Measurements from ENCODE around the gene PRDX5. TPM values are rescaled to one million over a fixed set of nuclear protein-coding genes. Genes with fewer than 3 reads are reported as not detected.

PRDX5 gene
- total and polyA plus RNA-seq, 2 donors (not counting 1 experiment from before 2014, with no cell fraction given): 50.4 to 95.5 TPM

- Histone ChIP-seq H3K27ac (ENCODE audit: low read length in 2 of 2) (no peak overlapping the region), H3K27me3 (replicated peaks in 1 of 4; ENCODE audit: control extremely low read depth in 1 of 4, control insufficient read depth in 3 of 4, insufficient read depth in 4 of 4, low read length in 3 of 4) (peaks cover 0 to 84% (median 54%) of the 10 kb centered on the region in 4 experiments), H3K36me3 (replicated peaks in 1 of 2; ENCODE audit: control extremely low read depth in 1 of 2, control insufficient read depth in 1 of 2, extremely low read depth in 1 of 2, insufficient read depth in 2 of 2, low read length in 1 of 2) (no peaks in the 10 kb centered on the region), H4K20me1 (ENCODE audit: control insufficient read depth, insufficient read depth, low read length, poor library complexity, severe bottlenecking) (peaks cover 16% of the 10 kb centered on the region), H3K4me2 (replicated peaks; ENCODE audit: low read depth, low read length, poor library complexity, severe bottlenecking) (peak overlapping the region; percentile 85), H3K4me3 (ENCODE audit: control extremely low read depth in 1 of 5, extremely low read depth in 1 of 5, insufficient read depth in 1 of 5, low read depth in 2 of 5, low read length in 4 of 5) (peak overlapping the region in 1 of 5 experiments; percentile 52), H3K9me3 (ENCODE audit: control extremely low read depth in 1 of 3, control insufficient read depth in 2 of 3, insufficient read depth in 1 of 3, low read length in 2 of 3) (peaks cover 0 to 31% (median 0%) of the 10 kb centered on the region in 3 donors), H2AFZ (ENCODE audit: insufficient read depth, low read depth, low read length, poor library complexity, severe bottlenecking) (peak overlapping the region; percentile 33), H3K4me1 (ENCODE audit: control insufficient read depth in 2 of 2, insufficient read depth in 2 of 2, low read length in 2 of 2) (peaks cover 34 to 43% of the 10 kb centered on the region in 2 donors), H3K79me2 (ENCODE audit: control insufficient read depth, insufficient read depth, low read length) (no peaks in the 10 kb centered on the region), H3K9ac (ENCODE audit: low read length) (peak overlapping the region; percentile 48)
- ATAC-seq (ENCODE audit: low read depth) (no peak), DNase-seq (peak; percentile 64)
- CTCF ChIA-PET: interaction anchor here (0.8 to 1.0 kb wide), 2 partner anchors 30 to 94 kb away, joined by 3 to 6 read pairs; no protein-coding TSS in a partner anchor
- H3K27ac Mint-ChIP-seq: no peak overlapping the region
- H3K27me3 Mint-ChIP-seq: peaks cover 50% of the 10 kb centered on the region
- peaks cover 27% of the 10 kb centered on the region for H3K4me1 Mint-ChIP-seq
- no peaks in the 10 kb centered on the region for H3K9me3 Mint-ChIP-seq (ENCODE audit: insufficient read depth)
- intact Hi-C loops (cut with micrococcal nuclease): no loop called here
- H3K4me3 Mint-ChIP-seq: peak overlapping the region; percentile 87
- WGBS (ENCODE audit: insufficient coverage): 4% methylated on average over 56 of the region's 60 CpGs
- TF ChIP-seq EZH2 (IDR thresholded peaks at IDR 0.05; ENCODE audit: borderline replicate concordance, insufficient read depth, low read depth, low read length, poor library complexity, severe bottlenecking) (peak; percentile 94), CTCF (IDR thresholded peaks at IDR 0.05) (no peak)
- POLR2A ChIA-PET: interaction anchor here (0.7 kb wide), 1 partner anchor 268 kb away, joined by 9 read pairs; no protein-coding TSS in a partner anchor
Observed at GRCh38 chr11:64298966-64299846, 18.7 kb upstream of the PRDX5 start.

Data from B cell (primary cell).